ENCODE results near the gene PSORS1C2.

DNA sequence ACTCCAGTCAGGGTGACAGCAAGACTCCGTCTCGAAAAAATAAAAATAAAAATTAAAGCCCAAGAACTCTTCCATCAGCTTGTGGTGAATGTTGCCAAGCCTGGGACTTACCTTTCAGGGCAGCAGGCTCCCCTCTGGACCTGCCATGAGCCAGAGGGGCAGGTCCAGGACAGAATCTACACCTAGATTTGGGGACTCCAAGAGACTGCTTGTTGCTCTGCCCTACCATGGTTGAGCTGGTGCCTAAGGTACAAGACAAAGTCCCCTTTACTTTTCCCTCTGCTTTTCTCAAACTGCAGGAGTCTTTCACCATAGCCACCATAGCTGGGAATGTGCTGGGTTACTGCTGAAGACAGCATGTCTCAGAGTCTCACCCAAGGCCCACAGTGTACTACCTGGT is 35.7 kb downstream of the PSORS1C2 start:
- TF ChIP-seq, protein P1, sequence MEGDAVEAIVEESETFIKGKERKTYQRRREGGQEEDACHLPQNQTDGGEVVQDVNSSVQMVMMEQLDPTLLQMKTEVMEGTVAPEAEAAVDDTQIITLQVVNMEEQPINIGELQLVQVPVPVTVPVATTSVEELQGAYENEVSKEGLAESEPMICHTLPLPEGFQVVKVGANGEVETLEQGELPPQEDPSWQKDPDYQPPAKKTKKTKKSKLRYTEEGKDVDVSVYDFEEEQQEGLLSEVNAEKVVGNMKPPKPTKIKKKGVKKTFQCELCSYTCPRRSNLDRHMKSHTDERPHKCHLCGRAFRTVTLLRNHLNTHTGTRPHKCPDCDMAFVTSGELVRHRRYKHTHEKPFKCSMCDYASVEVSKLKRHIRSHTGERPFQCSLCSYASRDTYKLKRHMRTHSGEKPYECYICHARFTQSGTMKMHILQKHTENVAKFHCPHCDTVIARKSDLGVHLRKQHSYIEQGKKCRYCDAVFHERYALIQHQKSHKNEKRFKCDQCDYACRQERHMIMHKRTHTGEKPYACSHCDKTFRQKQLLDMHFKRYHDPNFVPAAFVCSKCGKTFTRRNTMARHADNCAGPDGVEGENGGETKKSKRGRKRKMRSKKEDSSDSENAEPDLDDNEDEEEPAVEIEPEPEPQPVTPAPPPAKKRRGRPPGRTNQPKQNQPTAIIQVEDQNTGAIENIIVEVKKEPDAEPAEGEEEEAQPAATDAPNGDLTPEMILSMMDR (IDR thresholded peaks at IDR 0.05; ENCODE audit: insufficient read depth, low read length, poor library complexity, severe bottlenecking): no peak
- TF ChIP-seq EZH2phosphoT487 (conservative IDR thresholded peaks at IDR 0.05; ENCODE audit: low read length): no peak

Measured in SU-DHL-6 (cell line).